ENCODE measurements around the gene NELFE. TPM values are rescaled to one million over a fixed set of nuclear protein-coding genes. Genes with fewer than 3 reads are reported as not detected.

NELFE gene
- total and polyA plus RNA-seq, 2 of the 13 experiments (the other 11 are each of a cell fraction or from before 2014, with no cell fraction given), result 51.3 to 69.8 TPM

DNA sequence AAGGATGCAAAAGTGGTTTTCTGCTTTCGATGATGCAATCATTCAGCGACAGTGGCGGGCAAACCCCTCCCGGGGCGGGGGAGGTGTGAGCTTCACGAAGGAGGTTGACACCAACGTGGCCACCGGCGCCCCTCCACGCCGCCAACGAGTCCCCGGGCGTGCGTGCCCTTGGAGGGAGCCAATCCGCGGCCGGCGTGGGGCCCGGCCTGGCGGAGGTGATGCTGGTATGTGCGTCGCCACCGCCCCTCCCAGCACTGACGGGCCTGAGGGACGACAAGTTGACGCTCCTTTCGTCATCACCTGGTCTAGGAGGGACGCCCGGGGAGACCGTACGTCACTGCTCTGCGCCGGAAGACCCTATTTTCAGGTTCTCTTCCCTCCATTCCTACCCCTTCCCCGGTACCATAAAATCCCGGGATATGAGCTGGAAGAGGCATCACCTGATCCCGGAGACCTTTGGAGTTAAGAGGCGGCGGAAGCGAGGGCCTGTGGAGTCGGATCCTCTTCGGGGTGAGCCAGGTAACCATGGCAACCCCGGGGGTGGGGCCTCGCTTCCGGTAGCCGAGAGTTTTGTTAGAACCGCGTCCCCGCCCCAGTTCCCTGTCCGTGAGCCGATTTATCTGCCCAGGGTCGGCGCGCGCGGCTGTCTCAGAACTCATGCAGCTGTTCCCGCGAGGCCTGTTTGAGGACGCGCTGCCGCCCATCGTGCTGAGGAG, 13.4 kb upstream of the NELFE start, which contains the start of gene DXO (continued):
- TF ChIP-seq PBX3 (CRISPR knock-in tag; IDR thresholded peaks at IDR 0.05; ENCODE audit: borderline replicate concordance) (peak; percentile 47; the same call in 1 of the 2 replicates), ATF1 (CRISPR knock-in tag; IDR thresholded peaks at IDR 0.05) (peak; percentile 100), ETV5 (CRISPR knock-in tag; IDR thresholded peaks at IDR 0.05; ENCODE audit: borderline replicate concordance) (peak; percentile 66), NFYB (CRISPR knock-in tag; IDR thresholded peaks at IDR 0.05) (peak; percentile 81), ZNF75D (CRISPR knock-in tag; IDR thresholded peaks at IDR 0.05; ENCODE audit: borderline replicate concordance) (no peak), SRSF1 (optimal IDR thresholded peaks at IDR 0.05; ENCODE audit: low read depth, low read length) (peak; percentile 9), CEBPZ (IDR thresholded peaks at IDR 0.05; ENCODE audit: low read length) (no peak), TOE1 (CRISPR knock-in tag; IDR thresholded peaks at IDR 0.05) (no peak; the same call in 1 of the 2 replicates), ZNF207 (IDR thresholded peaks at IDR 0.05; ENCODE audit: borderline replicate concordance) (no peak), POLR2AphosphoS2 (IDR thresholded peaks at IDR 0.05; ENCODE audit: low read depth, low read length) (peak; percentile 67), ZNF780A (CRISPR knock-in tag; IDR thresholded peaks at IDR 0.05) (peak; percentile 96), NFATC3 (CRISPR knock-in tag; IDR thresholded peaks at IDR 0.05) (peak; percentile 8; the same call in 1 of the 2 replicates), ZNF883 (CRISPR knock-in tag; IDR thresholded peaks at IDR 0.05; ENCODE audit: not compliant biosample characterization) (peak; percentile 70), ZNF616 (CRISPR knock-in tag; IDR thresholded peaks at IDR 0.05; ENCODE audit: low read depth) (peak; percentile 74; the same call in 1 of the 2 replicates)
- TF ChIP-seq, protein P1, sequence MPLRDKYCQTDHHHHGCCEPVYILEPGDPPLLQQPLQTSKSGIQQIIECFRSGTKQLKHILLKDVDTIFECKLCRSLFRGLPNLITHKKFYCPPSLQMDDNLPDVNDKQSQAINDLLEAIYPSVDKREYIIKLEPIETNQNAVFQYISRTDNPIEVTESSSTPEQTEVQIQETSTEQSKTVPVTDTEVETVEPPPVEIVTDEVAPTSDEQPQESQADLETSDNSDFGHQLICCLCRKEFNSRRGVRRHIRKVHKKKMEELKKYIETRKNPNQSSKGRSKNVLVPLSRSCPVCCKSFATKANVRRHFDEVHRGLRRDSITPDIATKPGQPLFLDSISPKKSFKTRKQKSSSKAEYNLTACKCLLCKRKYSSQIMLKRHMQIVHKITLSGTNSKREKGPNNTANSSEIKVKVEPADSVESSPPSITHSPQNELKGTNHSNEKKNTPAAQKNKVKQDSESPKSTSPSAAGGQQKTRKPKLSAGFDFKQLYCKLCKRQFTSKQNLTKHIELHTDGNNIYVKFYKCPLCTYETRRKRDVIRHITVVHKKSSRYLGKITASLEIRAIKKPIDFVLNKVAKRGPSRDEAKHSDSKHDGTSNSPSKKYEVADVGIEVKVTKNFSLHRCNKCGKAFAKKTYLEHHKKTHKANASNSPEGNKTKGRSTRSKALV (CRISPR knock-in tag; IDR thresholded peaks at IDR 0.05), result peak; percentile 77
- TF ChIP-seq, protein P2, sequence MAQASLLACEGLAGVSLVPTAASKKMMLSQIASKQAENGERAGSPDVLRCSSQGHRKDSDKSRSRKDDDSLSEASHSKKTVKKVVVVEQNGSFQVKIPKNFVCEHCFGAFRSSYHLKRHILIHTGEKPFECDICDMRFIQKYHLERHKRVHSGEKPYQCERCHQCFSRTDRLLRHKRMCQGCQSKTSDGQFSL (CRISPR knock-in tag; IDR thresholded peaks at IDR 0.05), result peak; percentile 90
- TF ChIP-seq, protein P3, sequence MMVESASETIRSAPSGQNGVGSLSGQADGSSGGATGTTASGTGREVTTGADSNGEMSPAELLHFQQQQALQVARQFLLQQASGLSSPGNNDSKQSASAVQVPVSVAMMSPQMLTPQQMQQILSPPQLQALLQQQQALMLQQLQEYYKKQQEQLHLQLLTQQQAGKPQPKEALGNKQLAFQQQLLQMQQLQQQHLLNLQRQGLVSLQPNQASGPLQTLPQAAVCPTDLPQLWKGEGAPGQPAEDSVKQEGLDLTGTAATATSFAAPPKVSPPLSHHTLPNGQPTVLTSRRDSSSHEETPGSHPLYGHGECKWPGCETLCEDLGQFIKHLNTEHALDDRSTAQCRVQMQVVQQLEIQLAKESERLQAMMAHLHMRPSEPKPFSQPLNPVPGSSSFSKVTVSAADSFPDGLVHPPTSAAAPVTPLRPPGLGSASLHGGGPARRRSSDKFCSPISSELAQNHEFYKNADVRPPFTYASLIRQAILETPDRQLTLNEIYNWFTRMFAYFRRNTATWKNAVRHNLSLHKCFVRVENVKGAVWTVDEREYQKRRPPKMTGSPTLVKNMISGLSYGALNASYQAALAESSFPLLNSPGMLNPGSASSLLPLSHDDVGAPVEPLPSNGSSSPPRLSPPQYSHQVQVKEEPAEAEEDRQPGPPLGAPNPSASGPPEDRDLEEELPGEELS (CRISPR knock-in tag; IDR thresholded peaks at IDR 0.05), result peak; percentile 59
- TF ChIP-seq, protein P4, sequence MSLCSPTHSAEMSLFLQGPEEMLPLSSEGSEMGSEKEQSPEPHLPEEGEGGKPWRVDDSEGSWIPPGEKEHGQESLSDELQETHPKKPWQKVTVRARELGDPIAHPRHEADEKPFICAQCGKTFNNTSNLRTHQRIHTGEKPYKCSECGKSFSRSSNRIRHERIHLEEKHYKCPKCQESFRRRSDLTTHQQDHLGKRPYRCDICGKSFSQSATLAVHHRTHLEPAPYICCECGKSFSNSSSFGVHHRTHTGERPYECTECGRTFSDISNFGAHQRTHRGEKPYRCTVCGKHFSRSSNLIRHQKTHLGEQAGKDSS (CRISPR knock-in tag; IDR thresholded peaks at IDR 0.05; ENCODE audit: borderline replicate concordance, low read depth), result no peak
